GM21528 (cell line): ENCODE results near the gene HSD17B11.
"Not testable (repeated sequence)": the region's sequence is repeated elsewhere in the genome, so short reads cannot be mapped to it uniquely, and the experiment has no call there.

ENCODE experiments used
- ATAC-seq: cut with Tn5 transposase; IDR thresholded peaks from one replicate; pipeline ENCODE4 v1.9.1; 2021; ENCODE audit warnings: mild to moderate bottlenecking, moderate library complexity; ENCODE audit not compliant: unreplicated experiment, low FRiP score

The HSD17B11 gene, protein sequence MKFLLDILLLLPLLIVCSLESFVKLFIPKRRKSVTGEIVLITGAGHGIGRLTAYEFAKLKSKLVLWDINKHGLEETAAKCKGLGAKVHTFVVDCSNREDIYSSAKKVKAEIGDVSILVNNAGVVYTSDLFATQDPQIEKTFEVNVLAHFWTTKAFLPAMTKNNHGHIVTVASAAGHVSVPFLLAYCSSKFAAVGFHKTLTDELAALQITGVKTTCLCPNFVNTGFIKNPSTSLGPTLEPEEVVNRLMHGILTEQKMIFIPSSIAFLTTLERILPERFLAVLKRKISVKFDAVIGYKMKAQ

DNA sequence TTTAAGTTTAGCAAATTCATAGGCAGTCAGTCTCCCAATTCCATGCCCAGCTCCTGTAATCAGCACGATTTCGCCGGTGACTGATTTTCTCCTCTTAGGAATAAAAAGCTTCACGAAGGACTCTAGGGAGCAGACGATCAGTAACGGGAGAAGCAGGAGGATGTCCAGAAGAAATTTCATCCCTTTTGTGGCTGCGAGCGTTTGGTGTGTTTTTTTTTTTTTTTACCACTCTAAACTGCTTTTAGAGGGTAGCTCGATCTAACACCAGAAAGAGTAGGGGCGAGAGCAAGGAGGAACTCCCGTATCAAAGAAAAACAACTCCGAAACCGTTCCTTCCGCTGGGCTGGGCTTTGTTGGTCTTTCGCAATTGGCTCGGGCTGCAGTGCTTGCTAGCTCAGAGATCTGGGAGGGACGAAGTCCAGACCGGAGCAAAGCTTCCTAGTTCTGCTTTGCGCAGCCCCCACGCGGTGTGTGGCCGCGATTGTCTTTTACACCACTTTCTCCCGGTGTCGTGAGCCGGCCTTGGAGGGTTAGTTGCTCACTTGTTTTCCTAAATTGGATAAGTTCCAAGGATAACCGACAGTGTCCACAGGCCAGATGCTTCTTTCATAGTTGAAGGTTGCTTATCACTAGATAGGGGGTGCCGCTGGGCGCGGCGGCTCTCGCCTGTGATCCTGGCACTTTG is at the start of gene HSD17B11:
Gene HSD17B11 (minus strand): TSS at position 298 of the 685 bp plus-strand sequence. CDS start 118 bp downstream, at position 180.
- peak; percentile 99 for ATAC-seq

DNA sequence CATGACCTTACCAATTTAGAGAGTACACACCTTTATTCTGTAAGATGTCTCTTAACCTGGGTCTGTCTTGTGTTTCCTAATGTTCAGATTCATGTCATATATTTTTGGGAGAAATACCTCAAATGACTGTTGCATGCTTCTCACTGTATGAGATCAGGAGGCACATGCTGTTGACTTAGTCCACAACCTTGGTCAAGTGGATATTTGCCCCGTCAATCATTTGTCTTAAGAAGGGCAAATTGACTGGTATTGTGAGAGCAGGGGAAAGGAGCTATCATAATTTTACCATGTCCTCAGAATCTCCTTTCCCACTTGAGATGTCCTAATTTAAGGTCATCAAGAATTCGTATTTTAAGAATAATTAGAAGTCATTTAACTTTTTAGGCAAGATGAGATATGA is 42.4 kb upstream of the HSD17B11 start:
- ATAC-seq, result no peak

- no peak for ATAC-seq
These were observed 39.0 kb upstream of the HSD17B11 start for GRCh38 chr4:87430038-87430437.

DNA sequence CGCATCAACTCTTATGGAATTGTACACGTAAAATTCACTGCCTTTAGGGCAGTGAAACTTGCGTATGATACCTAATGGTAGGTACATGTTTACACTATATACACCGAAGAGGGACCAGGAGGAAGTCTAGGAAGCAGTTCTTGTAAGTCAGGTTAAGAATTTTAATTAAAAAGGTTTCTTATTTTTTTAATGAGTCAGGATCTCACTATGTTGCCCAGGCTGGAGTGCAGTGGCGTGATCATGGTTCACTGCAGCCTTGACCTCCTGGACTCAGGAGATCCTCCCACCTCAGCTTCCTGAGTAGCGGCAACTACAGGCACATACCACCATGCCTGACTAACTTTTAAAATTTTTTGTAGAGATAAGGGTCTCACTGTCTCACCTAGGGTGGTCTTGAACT is 38.0 kb upstream of the HSD17B11 start:
- no peak for ATAC-seq

DNA sequence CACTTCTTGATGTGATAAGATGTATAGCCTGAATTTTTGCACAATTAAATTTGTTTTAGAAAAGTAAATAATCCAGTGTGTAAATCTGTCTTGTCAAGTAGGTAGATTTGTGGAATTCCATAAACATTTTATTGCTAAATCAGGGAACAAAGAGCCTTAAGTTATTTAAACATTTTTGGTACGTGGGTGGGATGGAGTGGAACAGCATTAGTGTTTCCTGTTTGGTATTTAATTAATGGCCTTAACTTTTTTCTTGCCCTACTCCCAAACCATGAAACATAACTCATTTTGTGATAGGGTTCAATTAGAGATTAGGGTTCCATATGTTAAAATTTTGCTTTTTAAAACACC is 36.5 kb upstream of the HSD17B11 start:
- no peak for ATAC-seq

DNA sequence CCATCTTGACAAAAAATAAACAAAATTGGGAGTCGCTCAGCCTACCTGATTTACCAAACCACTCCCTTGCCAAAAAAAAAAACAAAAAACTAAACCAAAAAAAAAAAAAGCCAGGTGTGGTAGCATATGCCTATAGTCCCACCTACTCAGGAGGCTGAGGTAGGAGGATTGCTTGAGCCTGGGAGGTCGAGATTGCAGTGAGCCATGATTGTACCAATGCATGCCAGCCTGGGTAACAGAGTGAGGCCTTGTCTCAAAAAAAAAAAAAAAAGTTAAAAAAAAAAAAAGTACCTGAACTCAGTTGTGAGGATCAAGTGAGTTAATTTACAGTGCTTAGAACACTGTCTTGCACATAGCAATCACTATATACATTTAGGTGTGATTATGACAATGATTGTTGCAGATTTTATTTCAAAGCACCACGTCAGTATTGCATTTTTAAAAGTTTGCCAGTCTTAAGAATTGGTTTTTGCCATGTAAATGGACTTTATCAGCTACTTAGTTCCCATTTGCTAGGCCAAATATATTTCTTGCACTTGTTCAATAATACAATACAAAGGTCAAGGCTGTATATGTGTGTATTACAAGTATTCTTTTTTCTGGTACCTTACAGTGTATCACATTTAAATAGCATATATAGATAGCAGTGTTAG is 36.0 kb upstream of the HSD17B11 start:
- ATAC-seq, result no peak

DNA sequence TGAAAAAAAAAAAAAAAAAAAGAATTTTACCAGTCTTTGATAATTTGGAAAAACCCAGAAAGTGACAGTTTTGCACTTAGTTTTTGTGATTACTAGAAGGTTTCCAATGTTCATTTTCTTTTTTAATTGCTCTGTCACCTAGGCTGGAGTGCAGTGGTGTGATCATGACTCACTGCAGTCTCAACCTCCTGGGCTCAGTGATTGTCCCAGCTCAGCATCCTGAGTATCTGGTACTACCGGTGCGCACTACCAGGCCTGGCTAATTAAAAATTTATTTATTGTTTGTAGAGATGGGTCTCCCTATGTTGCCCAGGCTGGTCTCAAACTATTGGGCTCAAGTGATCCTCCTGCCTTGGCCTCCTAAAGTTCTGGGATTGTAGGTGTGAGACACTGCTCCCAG is 34.7 kb upstream of the HSD17B11 start:
- no peak for ATAC-seq

DNA sequence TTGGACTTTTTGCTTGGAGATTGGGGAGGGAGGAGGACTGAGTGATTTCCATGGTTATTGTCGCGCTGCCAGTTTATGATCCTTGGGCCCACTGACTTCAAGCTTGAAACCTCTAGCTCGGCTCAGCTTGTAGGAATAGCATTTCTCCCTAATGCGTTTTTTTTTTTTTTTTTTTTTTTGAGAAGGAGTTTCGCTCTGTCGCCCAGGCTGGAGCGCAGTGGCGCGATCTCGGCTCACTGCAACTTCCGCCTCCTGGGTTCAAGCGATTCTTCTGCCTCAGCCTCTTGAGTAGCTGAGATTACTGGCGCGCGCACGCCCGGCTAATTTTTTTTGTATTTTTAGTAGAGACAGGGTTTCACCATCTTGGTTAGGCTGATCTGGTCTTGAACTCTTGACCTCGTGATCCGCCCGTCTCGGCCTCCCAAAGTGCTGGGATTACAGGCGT is 33.1 kb upstream of the HSD17B11 start:
- ATAC-seq, result not testable (repeated sequence)

DNA sequence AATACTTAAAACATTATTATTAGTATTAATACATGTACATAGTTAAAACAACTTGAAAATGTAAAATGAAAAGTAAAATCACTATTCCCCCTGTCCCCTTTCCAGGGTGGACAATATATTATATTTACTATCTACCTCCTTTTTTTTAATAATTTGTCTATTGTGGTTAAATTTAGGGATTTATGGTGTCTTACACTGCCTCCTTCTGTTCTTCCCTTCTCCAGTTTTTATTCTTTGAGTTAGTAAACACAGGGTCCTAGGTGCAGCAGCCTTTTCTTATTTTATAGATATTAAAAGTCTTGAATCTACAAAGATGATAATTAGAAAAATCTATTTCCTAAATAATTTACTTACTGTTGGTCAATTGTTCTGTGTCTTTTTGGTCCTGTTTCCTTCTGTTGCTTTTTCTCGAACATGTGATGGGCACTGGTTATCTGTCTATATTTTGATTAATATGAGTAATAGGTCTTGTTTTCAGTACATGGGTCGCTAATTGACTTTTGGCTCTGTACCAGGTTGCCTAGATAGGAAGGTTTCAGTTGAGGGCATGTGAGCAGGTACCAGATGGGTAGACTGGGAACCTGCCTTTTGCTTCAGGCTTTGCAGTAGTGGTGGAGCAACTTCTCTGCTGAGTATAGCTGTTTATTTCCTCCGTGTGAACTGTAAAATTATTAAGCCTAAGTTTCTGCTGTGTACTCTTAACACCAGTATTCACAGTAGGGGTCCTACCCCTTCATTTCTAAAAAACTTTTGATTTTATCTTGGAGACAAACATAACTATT is 32.5 kb upstream of the HSD17B11 start:
- no peak for ATAC-seq

- ATAC-seq, result peak; percentile 87
These were observed 31.4 kb upstream of the HSD17B11 start, which contains the start of gene NUDT9 for GRCh38 chr4:87422104-87423052. NUDT9 (plus strand) TSS chr4:87422573; CDS start chr4:87422906, 333 bp downstream.

GRCh38 chr4:87420276-87420830 is 29.4 kb upstream of the HSD17B11 start:
- ATAC-seq, result no peak

DNA sequence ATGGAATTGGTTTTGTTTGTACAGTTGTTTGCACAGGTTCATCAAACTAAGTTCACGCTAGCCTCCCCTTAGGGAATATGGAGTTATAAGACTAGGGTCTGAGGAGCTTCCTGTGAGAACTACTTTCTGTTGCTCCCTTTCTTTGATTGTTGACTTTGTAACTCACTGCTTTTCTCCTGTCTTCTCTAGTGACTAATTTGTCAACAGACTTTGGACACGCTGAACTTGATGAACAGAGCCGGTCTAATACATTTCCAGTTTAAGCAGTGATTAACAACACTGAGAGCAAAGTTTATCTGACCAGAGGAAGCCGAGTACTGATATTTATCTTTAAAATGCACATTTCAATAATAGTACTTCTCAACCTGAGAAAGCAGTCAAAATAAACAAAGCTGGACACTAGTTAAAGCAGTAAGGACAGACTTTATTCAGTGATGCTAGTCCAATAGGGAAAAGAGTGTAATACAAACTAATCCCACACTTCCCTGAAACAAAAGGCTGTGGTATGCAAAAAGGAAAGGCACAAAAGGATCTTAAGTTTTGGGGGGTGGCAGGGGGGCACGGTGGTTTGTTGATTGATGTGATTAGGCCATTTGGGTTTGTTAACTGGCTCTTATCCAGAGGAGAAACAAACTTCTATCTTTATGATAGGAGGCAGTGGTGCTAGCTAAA is 28.7 kb upstream of the HSD17B11 start:
- ATAC-seq, result no peak

DNA sequence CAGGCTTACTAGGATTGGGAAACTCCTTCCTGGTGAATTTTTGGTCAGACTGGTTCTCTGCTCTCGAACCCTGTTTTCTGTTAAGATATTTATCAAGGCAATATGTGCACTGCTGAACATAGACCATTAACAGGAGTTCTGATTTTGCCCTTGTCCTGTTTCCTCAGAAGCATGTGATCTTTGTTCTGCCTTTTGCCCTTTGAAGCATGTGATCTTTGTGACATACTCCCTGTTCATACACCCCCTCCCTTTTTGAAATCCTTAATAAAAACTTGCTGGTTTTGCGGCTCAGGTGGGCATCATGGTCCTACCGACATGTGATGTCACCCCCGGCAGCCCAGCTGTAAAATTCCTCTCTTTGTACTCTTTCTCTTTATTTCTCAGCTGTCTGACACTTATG is 27.4 kb upstream of the HSD17B11 start:
- not testable (repeated sequence) for ATAC-seq

DNA sequence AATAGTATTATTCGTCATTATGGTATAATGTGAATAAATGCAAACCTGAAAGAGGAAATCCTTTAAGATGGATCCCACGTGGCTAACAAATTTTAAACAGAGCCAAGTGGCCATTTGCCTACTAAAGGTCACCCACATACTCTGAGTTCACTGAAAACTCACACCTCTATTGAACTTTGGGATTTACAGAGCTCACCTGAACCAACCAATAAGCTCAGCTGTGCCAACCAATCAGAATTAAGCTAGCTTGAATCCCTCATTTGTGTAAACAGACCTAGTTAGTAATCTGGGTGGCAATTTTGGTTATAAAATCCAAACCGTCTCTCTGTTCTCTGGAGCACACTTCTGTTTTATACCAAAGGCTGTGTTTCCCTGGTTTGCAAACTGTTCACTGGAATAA is 26.0 kb upstream of the HSD17B11 start:
- ATAC-seq, result no peak

- ATAC-seq, result no peak
These were observed 23.8 kb upstream of the HSD17B11 start for GRCh38 chr4:87414816-87415215.

DNA sequence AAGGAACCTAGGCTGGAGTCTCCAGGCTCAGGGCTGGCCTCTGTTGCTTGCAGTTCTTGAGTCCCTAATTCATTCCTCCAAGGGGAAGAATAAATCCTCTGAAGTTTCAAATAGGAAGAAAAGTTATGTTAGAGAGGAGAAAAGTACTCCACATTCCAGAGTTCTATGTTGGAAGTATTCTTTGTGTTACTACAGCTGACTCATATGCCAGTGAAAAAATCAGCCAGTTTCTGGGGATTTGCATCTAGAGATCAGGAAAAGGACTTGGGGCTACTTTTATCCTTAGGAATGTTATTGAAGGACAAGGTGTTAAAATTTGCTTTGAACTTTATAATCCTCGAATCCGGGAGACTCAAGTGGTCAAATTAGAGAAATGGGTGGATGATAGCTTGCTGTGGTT is 19.7 kb upstream of the HSD17B11 start:
- no peak for ATAC-seq

DNA sequence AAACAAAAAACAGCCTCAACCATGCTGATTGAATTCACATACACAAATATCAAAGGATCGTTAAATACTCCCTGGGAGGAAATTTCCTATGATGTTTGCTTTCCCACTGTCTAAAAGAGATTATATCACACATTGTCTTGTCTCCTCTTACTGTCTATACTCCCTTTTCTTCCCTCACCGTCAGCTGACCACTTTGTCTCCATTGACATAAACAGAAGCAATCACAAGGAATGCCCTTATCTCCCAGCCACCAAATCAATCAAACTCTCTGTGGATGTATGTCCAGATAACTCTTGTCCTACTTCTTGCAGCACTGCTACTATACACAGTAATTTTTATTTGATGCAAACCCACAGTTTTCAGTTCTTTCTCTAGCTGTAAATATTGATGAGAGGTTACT is 19.2 kb upstream of the HSD17B11 start:
- ATAC-seq, result no peak

GRCh38 chr4:87409420-87409939 is 18.5 kb upstream of the HSD17B11 start:
- no peak for ATAC-seq

- not testable (repeated sequence) for ATAC-seq
These were observed 15.9 kb upstream of the HSD17B11 start for GRCh38 chr4:87406902-87407301.
